Ascending aorta (tissue), 2 donors: Measurements from ENCODE around the gene GYPE. TPM values are rescaled to one million over a fixed set of nuclear protein-coding genes. Genes with fewer than 3 reads are reported as not detected.
"Not testable (repeated sequence)": the region's sequence is repeated elsewhere in the genome, so short reads cannot be mapped to it uniquely, and the experiment has no call there.

ENCODE experiments used
- DNase-seq, 2 donors: peaks; one replicate each; pipeline ENCODE4 v3.0.0-alpha.2; 2019; ENCODE audit warnings: low spot score in 2 of 2
- H3K27ac ChIP-seq, 2 donors: fragments of 200-600 bp; sonication (generic); one replicate each; pipeline ENCODE4 v1.5.1; 2016 to 2017; ENCODE audit warnings: mild to moderate bottlenecking in 1 of 2
- H3K27me3 ChIP-seq: fragments of 200-600 bp; sonication (generic); one replicate; pipeline ENCODE4 v1.5.1; 2017
- H3K36me3 ChIP-seq, 2 donors: fragments of 200-600 bp; sonication (generic); one replicate each; pipeline ENCODE4 v1.5.1; 2016
- H3K4me1 ChIP-seq, 2 donors: fragments of 200-600 bp; sonication (generic); one replicate each; pipeline ENCODE4 v1.5.1; 2016 to 2017; ENCODE audit warnings: mild to moderate bottlenecking in 1 of 2
- H3K4me3 ChIP-seq, 2 donors: fragments of 200-600 bp; sonication (generic); one replicate each; pipeline ENCODE4 v1.5.1; 2016 to 2017; ENCODE audit warnings: mild to moderate bottlenecking in 1 of 2
- H3K9me3 ChIP-seq, 2 donors: fragments of 200-600 bp; sonication (generic); one replicate each; pipeline ENCODE4 v1.5.1; 2016
- CTCF ChIP-seq, 3 experiments: fragments of 200-600 bp in 2 of 3; fragments of 450-650 bp in 1 of 3; sonication (generic) in 2 of 3; IDR thresholded peaks; one replicate each; pipeline ENCODE4 v1.5.1; 2016 to 2019; ENCODE audit warnings: antibody characterized with exemption in 3 of 3, mild to moderate bottlenecking in 1 of 3, moderate library complexity in 1 of 3
- intact Hi-C: fragments of 100-400 bp; cut with DNase I; formaldehyde crosslinking; loops from one replicate; pipeline ENCODE4 v1.15.1; 2023
- total RNA-seq: library from RNA; depleted of rRNA; stranded (reverse); fragments of >200 nt; gene quantifications from one replicate; pipeline ENCODE4 v1.1.0, GENCODE V29; 2016

GYPE gene
- not detected for total RNA-seq

- H3K36me3 ChIP-seq, DNase-seq, H3K4me3 ChIP-seq, H3K9me3 ChIP-seq, H3K27ac ChIP-seq, H3K4me1 ChIP-seq, H3K27me3 ChIP-seq: not testable (repeated sequence)
- intact Hi-C loops, result loop anchor here (10.0 kb wide), 1 partner anchor 351 kb away; no protein-coding TSS in a partner anchor
Observed at GRCh38 chr4:143905440-143905839, at the start of gene GYPE. TSS of gene GYPE (minus strand) at chr4:143905559. CDS start at chr4:143905507, 52 bp downstream.

GRCh38 chr4:143951458-143951972, 46.2 kb upstream of the GYPE start:
- DNase-seq, H3K27ac ChIP-seq, H3K36me3 ChIP-seq, H3K27me3 ChIP-seq, H3K4me1 ChIP-seq, intact Hi-C loops, H3K4me3 ChIP-seq, H3K9me3 ChIP-seq: not testable (repeated sequence)

DNA sequence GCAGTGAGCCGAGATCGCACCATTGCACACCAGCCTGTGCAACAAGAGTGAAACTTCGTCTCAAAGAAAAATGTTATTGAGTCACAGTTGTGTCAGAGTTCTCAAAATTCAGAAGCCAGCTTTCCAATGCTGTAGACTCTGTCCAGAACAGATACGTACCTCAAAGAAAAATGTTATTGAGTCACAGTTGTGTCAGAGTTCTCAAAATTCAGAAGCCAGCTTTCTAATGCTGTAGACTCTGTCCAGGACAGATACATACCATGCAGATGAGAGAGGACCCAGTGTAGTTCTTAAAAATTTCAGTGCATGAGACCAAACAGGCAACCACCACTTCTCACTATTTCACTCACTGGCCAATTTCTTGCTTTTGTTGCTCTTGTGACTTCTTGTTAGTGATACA, 45.6 kb upstream of the GYPE start:
- H3K4me3 ChIP-seq, DNase-seq, H3K4me1 ChIP-seq, H3K9me3 ChIP-seq, intact Hi-C loops, H3K36me3 ChIP-seq, H3K27me3 ChIP-seq, H3K27ac ChIP-seq: not testable (repeated sequence)

DNA sequence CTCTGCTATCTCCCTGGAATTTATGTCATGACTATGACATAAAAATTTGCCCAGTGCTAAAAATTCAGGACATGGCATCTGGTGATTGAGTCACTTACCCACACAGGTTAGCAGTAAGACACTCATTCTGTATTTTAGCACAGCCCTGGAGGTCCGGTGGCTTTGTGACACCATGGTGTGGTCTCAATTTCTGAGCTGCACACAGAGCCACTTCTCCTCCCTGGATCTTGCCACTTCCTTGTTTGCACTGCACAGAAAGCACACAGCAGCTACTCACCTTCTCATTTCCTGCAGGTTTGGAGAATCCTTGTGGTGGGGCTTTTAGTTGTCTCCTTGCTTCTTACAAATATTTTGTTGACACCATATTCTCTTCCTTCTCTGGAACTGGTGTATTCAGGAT, 44.8 kb upstream of the GYPE start:
- H3K9me3 ChIP-seq, H3K4me3 ChIP-seq, intact Hi-C loops, H3K36me3 ChIP-seq, H3K27ac ChIP-seq, DNase-seq, H3K27me3 ChIP-seq, H3K4me1 ChIP-seq: not testable (repeated sequence)

DNA sequence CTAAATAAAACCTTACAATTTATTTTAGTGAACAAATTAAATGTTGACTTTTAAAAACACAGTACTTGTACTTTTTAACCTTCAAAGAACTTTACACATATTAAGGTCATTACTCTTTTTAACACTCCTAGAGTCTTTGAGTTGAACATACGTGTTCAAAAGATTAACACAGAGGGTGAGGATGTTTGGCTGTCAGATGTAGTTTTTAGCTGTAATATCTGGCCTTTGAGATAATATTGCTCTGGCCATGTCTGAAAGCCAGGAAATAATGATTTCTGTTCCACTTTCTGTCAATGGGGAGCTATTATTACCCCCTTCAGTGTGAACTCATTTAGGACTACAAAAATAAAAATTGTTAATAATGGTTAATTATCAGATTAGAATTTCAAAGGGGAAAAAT, 42.1 kb upstream of the GYPE start:
- H3K4me1 ChIP-seq, H3K27me3 ChIP-seq, H3K9me3 ChIP-seq, H3K36me3 ChIP-seq, intact Hi-C loops, H3K4me3 ChIP-seq, DNase-seq, H3K27ac ChIP-seq: not testable (repeated sequence)

GRCh38 chr4:143940708-143941107, 35.3 kb upstream of the GYPE start:
- H3K4me1 ChIP-seq, H3K4me3 ChIP-seq, H3K27me3 ChIP-seq, H3K36me3 ChIP-seq, DNase-seq, H3K27ac ChIP-seq, H3K9me3 ChIP-seq, intact Hi-C loops: not testable (repeated sequence)

DNA sequence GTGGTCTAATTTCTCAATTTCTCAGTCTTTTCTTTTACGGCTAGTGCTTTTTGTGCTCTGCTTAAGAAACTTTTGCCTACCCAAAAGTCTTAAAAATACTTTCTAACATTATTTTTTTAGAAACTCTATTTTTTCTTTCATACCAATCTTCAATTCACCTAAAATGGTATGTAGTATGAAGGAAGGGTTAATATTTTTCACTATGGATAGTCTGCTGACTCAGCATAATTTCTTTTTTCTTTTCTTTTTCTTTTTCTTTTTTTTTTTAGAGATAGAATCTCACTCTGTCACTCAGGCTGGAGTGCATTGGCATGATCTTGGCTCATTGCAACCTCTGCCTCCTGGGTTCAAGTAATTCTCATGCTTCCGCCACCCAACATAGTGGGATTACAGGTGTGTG, 34.2 kb upstream of the GYPE start:
- H3K27me3 ChIP-seq, result no peaks in the 10 kb centered on the region
- no peaks in the 10 kb centered on the region for H3K36me3 ChIP-seq
- no peaks in the 10 kb centered on the region for H3K9me3 ChIP-seq
- no peak overlapping the region for H3K4me3 ChIP-seq
- no peak for DNase-seq
- TF ChIP-seq CTCF (IDR thresholded peaks at IDR 0.05), result no peak
- intact Hi-C loops, result no loop called here
- no peaks in the 10 kb centered on the region for H3K4me1 ChIP-seq
- H3K27ac ChIP-seq, result no peak overlapping the region

DNA sequence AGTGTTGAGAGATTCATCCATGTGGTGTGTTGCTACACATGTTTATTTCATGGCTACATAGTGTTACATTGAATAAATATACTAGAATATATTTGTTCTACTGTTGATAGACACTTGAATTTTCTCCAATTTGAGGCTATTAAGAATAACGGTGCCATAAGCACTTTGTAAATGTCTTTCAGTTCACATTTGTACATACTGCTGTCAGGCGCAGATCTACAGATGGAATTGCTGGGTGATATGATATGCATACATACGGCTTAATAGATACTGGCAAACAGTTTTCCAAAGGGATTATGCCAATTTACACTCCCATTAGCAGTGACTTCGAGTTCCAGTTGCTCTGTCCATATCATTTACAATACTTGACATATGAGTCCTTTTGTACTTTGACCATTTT, 33.5 kb upstream of the GYPE start:
- DNase-seq, H3K9me3 ChIP-seq, H3K4me3 ChIP-seq, H3K4me1 ChIP-seq, H3K27me3 ChIP-seq, H3K36me3 ChIP-seq, H3K27ac ChIP-seq, intact Hi-C loops: not testable (repeated sequence)

DNA sequence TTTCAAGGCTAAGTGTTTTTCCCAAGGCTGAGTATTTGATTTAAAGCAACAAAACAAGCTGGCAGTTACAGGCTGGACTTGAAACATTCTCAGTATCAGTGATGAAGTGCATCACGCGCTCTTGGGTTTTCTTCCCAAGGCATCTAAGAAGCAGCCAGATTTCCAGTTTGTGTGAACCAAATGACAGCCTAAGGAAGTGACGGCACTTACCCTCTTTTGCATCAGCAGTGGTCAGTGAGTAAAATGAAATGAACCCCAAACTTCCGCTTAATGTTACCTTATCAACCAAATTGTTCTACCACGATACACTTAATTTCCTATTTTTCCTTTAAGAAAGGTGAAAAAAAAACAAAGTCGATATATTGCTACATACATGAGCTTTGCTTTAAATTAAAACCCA, 15.8 kb upstream of the GYPE start:
- no peak for TF ChIP-seq CTCF (IDR thresholded peaks at IDR 0.05)
- H3K27ac ChIP-seq, result no peak overlapping the region
- no peaks in the 10 kb centered on the region for H3K4me1 ChIP-seq
- H3K36me3 ChIP-seq, result no peaks in the 10 kb centered on the region
- H3K4me3 ChIP-seq, result no peak overlapping the region
- no peaks in the 10 kb centered on the region for H3K9me3 ChIP-seq
- no peak for DNase-seq
- intact Hi-C loops, result no loop called here
- no peaks in the 10 kb centered on the region for H3K27me3 ChIP-seq

DNA sequence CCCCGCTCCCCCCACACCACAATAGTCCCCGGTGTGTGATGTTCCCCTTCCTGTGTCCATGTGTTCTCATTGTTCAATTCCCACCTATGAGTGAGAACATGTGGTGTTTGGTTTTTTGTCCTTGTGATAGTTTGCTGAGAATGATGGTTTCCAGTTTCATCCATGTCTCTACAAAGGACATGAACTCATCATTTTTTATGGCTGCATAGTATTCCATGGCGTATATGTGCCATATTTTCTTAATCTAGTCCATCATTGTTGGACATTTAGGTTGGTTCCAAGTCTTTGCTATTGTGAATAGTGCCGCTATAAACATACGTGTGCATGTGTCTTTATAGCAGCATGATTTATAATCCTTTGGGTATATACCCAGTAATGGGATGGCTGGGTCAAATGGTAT, 11.1 kb upstream of the GYPE start:
- intact Hi-C loops, H3K36me3 ChIP-seq, H3K4me3 ChIP-seq, H3K27me3 ChIP-seq, H3K27ac ChIP-seq, DNase-seq, H3K9me3 ChIP-seq, H3K4me1 ChIP-seq: not testable (repeated sequence)

GRCh38 chr4:143912478-143912877, 7.1 kb upstream of the GYPE start:
- H3K27ac ChIP-seq, result peak overlapping the region; percentile 72 to 84

DNA sequence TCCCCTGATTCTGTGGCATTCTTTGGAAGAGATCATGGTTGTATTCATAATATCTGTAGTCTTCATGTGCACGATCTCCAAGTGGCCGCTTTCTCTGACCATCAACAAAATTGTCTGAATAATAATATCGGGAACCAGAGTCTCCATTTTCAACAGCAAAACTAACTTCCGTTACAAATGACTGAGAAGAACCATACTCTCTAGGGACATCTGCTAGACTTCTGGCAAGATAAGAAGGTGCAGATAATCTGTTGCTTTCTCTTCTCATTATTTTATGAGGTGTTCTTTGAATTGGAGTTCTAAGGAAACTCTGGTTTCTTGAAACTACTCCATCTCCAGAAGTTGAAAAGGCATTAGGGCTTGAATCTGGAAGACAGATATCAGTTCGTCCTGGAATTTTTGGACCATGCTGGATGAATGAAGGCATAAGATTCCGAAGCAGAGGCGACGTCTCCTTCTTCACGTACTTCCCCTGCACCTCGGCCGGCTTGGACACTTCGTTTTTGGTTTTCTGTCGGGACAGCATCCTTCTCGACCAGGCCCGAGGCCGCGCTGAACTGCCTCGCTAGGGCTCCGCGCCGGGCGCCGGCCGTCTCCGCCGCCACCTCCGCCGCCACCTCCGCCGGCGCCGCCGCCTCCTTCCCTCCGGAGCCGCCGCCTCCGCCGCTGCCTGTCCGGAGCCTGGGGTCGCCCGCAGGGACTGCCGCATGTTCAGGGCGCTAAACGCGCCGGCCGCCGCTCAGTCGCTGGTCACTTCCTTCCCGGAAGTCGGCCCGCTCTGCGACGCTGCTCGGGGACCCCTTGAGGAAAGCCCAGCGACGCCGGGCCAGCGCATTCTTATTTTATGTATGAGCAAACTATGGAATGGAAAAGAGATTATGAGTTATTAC, 6.4 kb upstream of the GYPE start:
- Histone ChIP-seq H3K27ac (peak overlapping the region; percentile 72 to 84), H3K4me3 (peak overlapping the region; percentile 52 to 71)
- H3K4me1 ChIP-seq, H3K27me3 ChIP-seq, intact Hi-C loops, H3K9me3 ChIP-seq, H3K36me3 ChIP-seq: not testable (repeated sequence)
- peak in 1 of 2 donors; percentile 65 for DNase-seq

More at GRCh38 chr4:143912478-143912877, 7.1 kb upstream of the GYPE start:
- H3K27me3 ChIP-seq, H3K36me3 ChIP-seq, H3K4me1 ChIP-seq, H3K9me3 ChIP-seq, intact Hi-C loops, DNase-seq: not testable (repeated sequence)
- peak overlapping the region; percentile 52 to 71 for H3K4me3 ChIP-seq
